Stimulated activated CD4-positive, alpha-beta T cell treated with anti-CD3 and anti-CD28 coated beads, Interleukin-2, amount 100 ng/mL, for 4 hours (primary cell): Measurements from ENCODE around the gene NFIB.

Source experiments
- DNase-seq: peaks from one replicate; pipeline ENCODE4 v3.0.0-alpha.2; 2020; ENCODE audit warnings: low read depth

Gene NFIB

DNA sequence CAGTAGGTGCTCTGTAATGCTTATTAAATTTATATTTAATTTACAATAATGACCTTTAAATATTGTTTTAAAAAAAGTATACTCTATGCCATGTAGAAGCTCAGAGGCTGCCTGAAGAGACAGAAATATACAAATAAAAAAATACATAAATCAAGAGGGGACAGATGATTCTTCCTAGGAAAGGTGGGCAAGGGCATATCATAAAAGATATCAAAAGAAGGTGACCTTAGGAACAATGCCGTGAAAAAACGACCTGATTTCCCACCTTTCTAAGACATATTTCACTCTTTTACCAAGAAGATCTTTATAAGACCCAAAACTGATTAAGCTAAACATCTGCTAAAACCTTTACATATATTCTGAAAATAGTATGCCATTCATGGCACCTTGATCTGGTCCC lies 128.9 kb downstream of the NFIB start:
- DNase-seq: no peak

DNA sequence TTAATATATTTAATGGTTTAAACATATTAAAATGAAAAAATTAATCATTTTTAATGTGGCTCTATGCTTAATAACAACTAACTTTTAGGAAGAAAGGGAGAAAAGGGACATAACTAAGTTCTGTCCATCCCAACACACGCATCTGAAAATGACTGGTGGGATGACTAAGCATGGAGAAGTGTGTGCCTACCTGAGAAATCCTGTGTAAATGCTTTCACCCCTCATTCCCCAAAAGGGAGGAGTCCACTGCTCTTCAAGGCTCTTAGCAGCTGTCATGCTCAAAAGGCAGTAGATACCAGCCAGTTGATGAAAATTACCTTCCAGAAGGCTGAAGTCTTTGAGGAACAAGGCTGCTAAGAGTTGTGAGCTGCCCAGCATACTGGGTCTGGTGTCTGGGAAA lies 130.9 kb downstream of the NFIB start:
- DNase-seq: no peak

DNA sequence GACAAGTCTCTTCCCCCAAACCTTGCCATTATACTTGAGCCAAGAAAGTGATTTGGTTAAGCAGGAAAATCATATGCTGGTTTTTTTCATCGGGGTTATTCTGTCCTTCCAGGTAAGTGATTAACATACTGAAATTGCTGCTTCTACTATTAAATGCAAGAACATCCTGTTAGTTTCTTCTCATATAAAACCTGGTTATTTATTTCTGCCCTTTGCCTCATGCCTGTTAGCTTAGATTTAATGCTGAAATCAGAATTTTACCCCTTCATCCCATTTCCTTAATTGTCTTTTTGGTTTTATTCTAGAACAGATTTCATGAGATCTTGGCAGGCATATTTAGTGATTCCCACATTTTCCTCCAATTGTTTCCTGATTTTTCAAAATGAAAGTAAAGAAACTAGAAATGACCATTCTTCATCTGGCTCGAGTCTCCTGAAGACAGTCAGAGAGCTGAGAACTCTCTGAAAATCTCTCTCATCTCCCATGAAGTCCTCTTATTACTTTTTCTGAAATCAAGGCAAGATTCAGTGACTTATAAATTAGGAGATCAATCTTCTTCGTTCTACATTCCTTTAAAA lies 132.9 kb downstream of the NFIB start:
- DNase-seq: no peak

DNA sequence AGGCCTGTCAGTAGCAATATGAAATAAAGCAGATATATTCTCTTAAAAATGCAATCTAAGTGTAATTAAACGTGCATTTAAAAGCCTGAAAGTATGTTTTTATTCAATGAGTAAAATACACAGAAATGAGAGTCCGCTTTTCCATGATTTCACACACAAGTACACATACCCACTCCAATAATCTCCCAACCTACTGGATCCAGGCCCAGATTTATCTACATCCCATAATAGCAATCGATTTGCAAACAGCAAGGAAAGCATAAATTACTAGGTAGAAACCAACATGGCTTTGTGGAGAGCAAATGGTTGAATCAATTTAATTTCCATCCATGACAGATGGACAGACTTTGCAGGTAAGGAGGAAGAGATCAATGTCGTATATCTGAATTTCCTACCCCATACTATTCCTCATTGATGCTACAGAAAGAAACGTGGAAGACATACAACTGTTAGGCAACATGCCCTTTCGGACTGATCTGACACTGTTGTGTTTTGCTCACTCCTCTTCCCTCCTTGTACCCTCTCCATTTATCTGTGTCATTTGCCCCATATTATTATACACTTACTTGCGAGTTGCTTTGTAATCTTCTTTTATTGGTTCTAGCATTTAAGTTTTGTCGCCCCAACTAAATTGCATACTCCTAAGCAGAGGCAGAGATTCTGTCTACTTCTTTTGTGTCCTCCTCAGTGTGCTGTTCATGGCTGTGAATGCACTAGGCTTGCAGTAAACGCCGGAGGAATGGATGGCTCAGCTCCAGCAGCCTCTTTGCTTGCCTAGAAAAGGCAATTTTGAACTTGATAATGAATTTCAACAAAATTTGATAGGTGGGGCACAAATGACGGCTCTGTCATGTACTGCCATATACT lies 133.6 kb downstream of the NFIB start:
- DNase-seq: no peak

DNA sequence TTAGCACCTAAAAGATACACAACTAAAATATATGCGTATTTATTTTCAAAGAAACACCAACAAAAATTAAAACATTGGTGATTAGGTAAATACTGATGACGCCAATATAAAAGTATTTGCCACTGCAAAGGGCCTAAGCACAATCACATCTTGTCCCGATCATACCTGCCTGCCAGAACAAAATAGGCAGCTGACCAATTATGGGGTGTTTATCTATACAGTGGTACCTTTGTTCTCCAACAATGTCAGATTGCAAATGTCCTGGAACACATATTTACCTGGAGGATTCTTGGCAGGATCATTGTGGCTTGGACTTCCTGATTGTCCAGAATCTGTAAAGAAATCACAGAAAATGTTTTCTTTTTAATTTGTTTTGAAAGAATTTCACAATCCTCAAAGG lies 134.5 kb downstream of the NFIB start:
- no peak for DNase-seq

DNA sequence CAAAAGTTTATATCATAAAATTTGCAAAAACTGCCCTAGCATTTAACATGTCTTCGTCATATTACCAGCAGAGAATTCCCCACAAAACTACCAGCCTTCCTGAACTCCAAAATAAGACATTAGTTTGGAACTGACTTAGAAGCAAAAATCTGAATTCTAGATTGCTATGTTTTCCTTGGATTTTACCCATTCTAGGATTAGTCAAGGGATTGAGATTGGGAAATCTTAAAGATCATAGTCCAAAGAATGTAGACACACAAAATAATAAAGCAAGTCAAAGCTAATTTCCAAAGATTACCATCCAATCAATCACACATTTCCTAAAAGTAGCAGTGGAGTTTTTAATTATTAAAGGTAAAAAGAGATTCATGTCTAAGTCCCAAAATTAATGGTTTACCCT lies 138.2 kb downstream of the NFIB start:
- no peak for DNase-seq

DNA sequence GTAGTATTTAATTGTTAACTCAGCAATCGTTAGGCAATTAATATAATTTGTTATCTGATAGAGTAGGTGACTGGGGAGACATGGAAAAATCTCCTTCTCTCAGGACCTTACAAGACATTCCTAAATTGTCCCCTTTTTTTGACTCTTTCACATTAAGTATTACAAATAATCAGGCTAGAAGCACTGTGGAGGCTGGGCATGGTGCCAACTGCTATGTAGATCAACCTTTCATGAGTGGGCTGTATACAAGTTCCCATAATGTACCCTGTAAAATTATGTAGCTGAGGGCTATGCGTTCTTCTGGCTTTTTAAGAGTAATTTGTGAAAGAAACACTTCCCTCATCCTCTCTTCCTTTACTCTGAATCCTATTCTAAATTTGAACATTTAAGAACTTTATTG lies 140.2 kb downstream of the NFIB start:
- DNase-seq: no peak

DNA sequence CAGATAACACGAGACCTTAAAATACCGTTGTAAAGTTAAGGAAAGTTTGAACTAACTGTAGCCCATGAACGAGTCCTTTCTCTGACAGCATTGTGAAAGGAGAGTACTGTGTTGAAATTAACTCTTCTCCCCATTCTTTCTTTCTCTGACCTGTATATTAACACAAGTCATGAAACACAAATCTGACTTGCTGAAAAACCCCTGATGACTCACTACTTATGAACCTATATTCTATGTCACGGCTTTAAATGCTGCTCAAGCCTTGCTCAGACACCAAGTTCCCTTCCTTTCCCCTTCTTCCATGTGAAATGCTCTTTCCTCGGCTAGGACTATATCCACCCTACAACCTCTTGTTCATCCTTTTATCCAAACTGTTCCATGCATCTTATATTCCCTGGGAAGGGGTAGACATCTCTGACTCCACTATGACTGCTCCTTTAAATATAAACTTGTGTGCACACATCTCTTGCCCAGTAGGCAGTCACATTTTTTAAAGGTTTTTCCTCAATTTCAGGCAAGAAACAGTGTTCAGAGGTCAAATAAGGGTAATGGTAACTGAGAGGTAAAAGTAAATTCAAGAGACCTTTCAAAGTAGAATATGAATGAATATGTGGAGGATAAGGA lies 142.9 kb downstream of the NFIB start:
- DNase-seq: no peak

DNA sequence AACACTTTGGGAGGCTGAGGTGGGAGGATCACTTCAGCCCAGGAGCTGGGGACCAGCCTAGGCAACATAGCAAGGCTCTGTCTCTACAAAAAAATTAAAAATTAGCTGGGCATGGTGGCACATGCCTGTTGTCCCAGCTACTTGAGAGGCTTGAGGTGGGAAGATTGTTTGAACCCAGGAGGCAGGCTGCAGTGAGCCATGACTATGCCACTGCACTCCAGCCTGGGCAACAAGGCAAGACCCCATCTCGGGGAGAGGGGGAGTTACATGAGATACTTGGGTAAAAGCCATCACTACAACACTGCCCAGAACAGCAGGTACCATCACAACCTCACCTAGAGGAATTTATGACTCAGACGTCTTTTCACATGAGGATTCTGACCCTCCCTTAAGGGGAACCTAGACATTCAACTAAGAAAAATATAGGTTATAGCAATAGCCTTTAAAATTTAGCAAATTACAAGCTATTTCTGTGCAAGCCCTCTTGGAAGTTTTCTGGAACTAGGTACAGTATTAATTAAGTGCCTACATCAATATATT lies 143.5 kb downstream of the NFIB start:
- DNase-seq: no peak

DNA sequence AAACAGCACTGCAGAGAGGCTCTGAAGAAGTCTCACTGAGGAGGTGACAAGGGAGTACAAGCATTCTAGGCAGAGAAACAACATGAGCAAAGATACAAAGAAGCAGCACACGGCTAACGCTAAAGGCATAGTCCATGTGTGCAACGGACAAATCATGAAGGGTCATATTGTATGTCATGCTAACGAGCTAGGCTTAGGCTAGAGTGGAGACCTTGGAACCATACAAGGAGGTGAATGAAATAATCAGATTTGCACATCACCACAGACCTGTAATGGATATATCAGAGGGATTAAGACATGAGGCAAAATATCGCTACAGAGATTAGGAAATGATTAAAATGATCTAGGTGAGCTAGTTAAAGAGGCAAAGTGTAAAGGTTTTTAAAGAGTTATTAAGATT lies 145.6 kb downstream of the NFIB start:
- DNase-seq: no peak

DNA sequence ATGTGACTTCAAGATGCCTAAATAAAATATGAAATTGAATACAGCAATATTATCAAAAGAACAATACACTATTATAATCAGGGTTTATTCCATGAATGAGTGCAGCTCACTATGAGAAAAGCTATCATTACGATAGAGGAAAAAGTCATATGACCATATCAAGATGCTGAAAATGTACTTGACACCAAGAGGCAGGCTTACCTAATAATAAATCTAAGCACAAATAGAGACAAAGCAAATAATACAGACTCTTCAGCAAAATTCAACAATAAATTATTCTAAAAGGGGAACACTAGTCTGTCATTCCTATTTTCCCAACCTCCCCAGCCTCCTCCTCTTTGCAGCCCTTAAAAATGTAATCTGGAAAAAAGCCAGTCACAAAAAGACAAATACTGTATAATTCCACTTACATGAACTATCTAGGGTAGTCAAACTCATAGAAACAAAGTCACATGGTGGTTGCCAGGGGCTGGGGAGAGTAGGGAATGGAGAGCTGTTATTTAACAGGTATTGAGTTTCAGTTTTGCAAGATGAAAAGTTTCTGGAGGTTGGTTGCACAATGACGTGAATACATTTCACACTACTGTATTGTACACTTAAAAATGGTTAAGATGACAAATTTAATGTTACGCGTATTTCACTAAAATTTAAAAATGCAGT lies 148.4 kb downstream of the NFIB start:
- DNase-seq: no peak

DNA sequence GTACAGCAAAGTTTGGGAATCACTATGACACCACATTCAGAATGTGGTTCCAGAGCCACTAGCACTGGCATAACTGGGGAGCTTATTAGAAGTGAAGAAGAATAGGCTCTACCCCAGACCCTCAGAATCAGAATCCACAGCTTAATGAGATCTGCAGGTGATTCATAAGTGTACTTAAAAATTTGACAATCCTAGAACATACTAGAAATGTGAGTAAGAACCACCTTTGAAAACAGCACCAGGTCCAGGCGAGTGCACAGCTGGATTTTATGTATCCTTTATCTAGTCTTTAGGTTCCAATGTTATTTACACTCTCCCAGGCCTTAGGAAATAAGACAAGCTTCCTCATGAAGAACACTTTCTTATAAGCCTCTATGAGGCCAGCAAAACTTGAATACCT lies 149.0 kb downstream of the NFIB start:
- no peak for DNase-seq

DNA sequence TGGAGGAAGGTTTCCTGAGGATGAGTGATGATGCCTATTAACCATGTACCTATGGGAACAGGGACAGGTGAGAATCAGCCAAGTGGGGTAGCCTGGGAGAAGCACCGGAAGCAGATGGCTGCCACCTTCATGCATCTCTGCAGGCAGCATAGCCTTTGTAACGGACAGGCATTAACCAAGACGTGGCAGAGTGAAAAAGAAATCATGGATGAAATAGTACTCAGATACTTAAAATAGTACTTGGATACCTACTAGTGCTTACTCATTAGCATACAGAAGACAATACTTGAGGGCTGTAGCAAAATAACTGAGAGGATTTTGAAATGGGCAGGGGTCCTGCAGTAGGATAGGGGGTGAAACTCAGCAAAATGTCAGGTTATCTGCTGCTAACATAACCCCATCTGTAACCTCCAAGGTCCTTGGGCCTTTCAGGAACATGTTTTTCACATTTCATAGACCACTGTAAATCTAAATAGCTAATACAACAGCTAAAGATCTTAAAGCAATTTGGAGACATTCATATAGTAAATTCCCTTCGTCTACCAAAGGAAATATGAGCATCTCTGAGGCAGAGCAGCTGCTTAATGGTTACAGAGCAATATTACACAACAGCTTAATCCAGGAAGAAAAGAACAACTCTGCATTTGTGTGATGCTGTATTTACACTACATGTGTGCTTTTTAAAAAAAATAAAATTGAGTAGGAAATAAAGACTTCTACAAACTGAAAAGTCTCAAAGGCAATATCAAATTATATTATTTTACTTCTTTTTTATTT lies 154.3 kb downstream of the NFIB start:
- no peak for DNase-seq

DNA sequence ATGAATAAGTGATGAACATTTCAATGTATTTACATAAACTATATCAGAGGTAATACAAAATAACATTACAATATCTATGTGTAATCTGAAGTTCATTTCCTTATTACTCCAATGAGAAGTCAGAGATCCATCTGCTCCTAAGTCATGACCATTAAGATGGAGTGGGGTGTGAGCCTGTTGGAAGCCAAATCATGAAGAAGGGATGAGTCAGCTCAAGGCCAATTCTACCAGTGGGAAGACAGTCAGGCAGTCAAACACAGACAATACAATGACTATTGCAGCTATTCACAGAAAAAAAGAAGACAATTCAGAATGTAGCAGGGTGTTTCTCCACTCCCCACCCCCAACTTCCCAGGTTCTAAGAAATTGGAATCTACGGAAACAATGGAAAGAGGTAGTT lies 155.0 kb downstream of the NFIB start:
- no peak for DNase-seq

DNA sequence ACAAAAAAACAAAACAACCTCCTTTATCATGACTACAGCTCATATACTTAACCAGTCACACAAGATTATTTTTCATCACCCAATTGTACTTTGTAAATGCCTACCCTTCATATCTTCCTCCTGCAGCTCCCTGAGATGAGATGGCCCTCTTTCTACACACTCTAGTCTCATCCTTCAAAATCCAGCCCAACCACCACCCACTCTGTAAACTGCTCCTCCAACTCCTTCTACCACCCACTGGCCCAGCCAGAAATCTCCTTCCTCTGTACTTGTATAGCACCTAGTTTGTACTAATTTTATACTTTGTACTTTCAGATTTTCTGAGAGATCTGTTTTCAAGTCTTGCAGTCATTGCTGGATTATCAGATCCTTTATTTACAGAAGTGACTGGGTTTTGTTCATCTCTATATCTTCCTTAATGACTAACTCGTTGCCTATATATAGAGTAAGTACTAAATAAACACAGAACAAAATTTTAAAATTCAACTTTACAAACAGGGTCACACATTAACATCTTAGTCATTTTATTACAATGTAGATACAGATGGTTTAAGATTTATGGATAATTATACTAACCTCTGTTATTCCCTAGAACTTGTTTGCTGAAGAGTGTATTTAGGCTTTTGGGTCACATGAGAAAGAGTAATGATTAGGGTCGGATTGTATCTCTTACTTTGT lies 155.7 kb downstream of the NFIB start:
- DNase-seq: no peak

DNA sequence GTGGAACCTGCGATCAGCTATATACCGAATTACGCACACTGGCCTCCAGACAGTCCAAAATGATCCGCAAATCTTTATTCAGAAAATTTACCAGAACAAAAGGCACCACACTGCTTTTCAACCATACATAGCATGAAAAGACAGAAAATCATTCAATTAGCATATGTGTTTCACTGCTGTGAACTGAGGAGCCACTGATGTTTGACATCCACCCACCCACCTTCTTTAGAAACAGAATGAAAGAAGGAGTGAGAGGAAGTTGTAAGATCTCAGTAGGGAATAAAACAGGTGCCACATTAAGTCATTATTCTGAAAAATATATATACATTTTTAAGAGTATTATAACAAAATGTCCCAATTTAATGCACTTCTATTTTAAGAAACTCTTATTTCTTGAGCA lies 156.8 kb downstream of the NFIB start:
- DNase-seq: no peak

DNA sequence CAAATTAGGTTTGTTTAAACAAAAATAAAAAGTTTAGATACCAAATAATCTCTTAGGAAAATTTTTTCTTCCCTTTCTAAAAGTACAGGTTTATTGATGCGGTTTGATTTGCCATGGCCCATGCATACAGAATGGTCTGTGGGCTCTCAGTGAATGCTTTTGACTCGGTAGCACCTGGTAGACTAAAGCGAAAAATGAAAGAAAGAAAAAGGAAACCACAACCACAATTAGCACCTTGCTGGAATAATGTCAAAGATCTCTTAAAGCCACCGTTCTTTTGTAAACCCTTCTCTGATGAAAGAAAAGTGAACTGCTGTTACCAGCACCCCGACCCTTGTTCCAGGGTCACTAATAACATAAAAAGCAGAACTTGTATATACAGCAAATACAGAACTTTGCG lies 157.9 kb downstream of the NFIB start:
- no peak for DNase-seq

DNA sequence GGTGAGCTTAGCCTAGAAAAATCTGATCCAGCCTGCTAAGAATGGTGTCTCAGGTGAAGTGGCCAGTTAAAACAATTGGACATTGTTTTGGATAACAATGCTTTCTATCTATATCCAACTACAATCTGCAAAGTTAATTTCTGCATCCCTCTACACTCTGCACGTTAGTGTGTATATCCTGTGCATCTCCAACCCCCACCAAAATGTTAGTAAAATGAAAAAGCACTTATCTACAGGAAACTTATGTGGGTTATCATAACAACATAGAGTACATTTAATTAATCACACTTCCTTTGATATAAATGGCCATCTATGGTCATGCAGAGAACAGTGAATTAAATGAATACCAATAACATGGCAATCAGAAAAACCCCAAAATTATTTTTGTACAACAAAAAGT lies 158.7 kb downstream of the NFIB start:
- no peak for DNase-seq

DNA sequence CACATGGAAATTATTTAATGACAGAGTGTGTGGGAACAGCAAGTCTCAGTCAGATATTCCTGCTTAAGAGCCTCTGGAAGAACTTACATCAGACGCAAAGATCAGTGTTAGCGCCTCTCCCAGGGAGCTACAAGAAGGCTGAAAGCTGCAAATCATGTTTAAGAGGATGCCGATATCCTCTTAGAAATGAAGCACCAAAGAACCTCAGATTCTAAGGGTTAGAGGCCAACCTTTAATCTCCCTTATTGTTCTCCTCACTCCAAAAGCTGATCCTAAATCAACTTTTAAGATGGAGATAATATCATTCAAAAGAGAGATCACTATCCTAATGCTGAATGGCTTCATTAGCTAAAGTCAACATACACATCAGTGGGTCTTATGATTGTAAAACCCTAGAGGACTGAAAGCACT lies 160.6 kb downstream of the NFIB start:
- DNase-seq: no peak

DNA sequence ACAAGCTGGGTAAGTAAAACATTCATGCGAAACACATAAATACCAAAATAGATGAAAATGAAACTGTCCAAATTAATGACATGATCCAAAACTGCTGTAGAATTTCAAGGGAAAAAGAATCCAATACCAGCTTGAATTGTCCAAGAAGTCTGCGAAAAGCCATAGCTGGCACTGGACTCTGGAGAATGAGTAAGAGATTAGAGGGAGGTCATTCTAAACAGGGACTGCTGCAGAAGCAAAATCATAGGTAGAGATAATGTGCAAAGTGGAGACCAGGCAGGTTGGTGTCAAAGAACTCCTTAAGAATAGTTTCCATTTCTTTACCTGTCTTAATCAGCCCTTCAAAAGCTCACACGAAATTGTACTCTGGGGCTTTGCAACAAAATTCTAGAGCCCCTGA lies 162.5 kb downstream of the NFIB start:
- no peak for DNase-seq

DNA sequence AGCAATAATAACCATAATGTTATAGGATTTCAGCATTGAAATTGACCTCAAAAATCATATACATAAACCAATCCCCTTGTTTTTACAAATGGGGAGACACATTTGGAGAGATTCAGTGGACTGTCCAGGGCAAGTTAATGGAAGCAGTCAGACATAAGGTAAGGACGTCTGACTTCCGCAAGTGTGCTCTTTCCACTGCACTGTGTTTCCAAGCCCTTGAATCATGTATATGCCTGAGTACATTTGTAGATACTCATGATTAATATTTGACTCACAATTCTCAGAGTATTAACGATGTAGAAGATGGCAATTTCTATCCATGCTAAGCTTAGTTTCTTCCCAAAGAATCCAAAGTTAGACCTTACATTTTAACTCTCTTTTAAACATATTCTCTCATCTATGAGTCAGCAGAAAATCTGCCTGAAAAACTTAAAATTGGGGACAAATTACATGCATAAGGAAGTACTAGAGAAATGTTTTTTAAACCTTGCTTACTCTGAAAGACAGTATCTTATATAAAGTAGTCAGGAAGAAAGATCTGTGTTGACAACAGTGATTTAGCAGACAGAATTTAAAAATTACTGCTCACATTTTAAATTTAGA lies 165.3 kb downstream of the NFIB start:
- DNase-seq: no peak
